DMS79 (cell line): ENCODE measurements around the gene MAML3.
A peak's percentile ranks its signal among the peaks of the same experiment; 100 is the strongest.
"Not testable (repeated sequence)": the region's sequence is repeated elsewhere in the genome, so short reads cannot be mapped to it uniquely, and the experiment has no call there.

Experiments used
- DNase-seq: peaks from one replicate; lab custom pipeline; 2025; lab: John Stamatoyannopoulos, UW

Gene MAML3

GRCh38 chr4:139961344-139961946, 192.5 kb downstream of the MAML3 start:
- no peak for DNase-seq

DNA sequence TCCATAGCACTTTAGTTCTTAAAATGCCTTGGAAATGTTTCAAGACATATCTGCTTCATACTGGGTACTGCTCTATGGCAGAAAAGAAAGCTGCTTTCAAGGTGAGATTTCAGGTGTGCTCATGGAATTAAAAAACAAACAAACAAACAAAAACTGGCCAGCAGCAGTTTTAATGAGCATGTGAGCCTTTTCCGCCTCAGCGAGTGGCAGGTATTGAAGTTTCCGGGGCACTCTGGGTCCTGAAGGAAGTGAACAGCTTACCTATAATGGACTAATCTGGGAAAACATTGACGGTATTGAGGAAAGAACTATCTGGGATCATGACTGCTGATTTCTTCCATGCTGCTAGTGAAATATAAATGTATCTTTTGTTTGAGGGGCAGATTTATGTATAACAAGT, 194.6 kb downstream of the MAML3 start:
- DNase-seq, result no peak

GRCh38 chr4:139958739-139959098, 195.3 kb downstream of the MAML3 start:
- no peak for DNase-seq

GRCh38 chr4:139957986-139958738, 195.8 kb downstream of the MAML3 start:
- no peak for DNase-seq

- DNase-seq, result no peak
Observed at GRCh38 chr4:139957065-139957464, 196.9 kb downstream of the MAML3 start.

- no peak for DNase-seq
Observed at GRCh38 chr4:139956507-139957017, 197.4 kb downstream of the MAML3 start.

GRCh38 chr4:139955600-139955999, 198.4 kb downstream of the MAML3 start:
- DNase-seq, result no peak

DNA sequence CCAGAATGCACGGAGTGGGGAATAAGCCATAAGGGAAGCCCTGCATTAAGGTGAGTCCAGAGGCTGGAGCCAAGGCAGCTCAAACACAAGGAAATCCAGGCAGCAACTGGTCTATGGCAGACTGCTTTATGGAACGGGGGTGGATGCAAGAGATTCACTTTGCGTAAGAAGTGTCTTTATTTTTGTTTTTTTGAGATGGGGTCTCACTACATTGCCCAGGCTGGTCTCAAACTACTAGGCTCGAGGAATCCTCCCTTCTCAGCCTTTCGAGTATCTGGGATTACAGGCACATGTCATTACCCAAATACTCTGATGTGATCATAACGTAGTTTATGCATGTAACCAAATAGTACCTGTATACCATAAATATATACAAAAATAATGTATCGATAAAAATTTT, 199.5 kb downstream of the MAML3 start:
- DNase-seq, result no peak

GRCh38 chr4:139951021-139951420, 203.0 kb downstream of the MAML3 start:
- no peak for DNase-seq

DNA sequence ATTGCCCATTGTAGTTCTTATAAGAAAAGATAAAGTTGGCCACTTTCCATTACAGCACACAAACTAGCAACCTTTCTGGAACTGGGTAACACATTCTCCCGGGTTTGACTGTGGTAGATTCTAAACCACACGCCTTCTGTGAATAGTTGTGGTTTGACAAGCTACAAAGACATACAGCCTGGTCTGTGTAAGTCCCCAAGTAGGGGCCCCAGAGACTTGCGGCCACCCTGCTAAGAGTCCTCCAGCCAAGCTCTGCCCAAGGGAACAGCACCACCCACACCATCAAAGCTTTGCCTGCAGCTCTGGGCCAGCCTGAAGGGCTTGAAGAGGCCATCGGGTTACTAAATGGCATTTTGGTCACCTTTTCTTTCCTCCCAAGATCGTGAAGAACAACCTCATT, 203.4 kb downstream of the MAML3 start:
- DNase-seq, result no peak

GRCh38 chr4:139944916-139945315, 209.1 kb downstream of the MAML3 start:
- not testable (repeated sequence) for DNase-seq

GRCh38 chr4:139943277-139943676, 210.7 kb downstream of the MAML3 start:
- DNase-seq, result no peak

- DNase-seq, result no peak
Observed at GRCh38 chr4:139942241-139942640, 211.7 kb downstream of the MAML3 start.

DNA sequence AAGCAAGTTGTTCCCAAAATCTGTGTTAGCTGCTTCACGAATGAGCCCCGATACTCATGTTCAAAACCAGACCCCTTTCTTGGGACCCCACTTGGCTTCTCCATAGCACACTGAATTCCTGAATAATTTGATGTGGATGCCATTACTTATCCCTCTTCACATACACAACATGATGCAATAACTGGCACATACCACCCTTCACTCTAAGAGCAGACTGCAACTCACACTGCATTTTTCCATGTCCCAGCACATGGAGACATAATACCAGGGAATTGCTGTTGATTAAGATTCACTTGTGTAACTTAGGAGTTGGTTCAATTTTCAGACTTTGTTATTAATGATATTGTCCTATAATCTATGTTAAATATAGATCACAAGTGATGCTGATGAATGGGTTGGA, 213.4 kb downstream of the MAML3 start:
- no peak for DNase-seq

DNA sequence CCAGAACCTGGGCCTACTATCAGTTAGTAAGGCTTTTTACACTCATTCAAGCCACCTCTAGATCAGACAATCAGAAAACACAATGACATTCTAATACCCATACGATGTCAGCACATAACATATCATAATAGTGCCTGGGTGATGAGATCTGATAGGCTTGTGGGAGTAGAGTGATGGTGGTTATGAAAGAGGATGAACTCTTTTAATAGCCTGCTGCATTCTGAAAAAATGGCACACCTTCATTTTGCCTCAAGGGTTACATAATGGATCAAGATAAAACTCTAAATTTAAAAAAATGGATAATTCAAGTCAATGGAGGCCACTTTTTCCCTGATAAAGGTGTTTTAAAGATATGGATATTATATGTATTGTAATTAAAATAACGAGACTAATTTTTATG, 215.6 kb downstream of the MAML3 start:
- DNase-seq, result no peak

DNA sequence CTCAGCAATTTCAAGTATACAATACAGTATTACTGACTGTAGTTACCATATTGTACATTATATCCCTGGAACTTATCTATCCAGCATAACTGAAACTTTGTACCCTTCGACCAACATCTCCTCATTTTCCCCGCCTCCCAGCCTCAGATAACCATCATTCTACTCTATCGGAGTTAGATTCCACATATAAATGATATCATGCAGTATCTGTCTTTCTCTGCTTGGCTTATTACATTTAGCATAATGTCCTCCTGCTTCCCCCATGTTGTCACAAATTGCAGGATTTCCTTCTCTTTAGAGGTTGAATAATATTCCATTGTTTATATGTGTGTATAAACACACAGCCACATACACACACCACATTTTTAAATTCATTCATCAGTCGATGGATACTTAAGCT, 218.1 kb downstream of the MAML3 start:
- no peak for DNase-seq

DNA sequence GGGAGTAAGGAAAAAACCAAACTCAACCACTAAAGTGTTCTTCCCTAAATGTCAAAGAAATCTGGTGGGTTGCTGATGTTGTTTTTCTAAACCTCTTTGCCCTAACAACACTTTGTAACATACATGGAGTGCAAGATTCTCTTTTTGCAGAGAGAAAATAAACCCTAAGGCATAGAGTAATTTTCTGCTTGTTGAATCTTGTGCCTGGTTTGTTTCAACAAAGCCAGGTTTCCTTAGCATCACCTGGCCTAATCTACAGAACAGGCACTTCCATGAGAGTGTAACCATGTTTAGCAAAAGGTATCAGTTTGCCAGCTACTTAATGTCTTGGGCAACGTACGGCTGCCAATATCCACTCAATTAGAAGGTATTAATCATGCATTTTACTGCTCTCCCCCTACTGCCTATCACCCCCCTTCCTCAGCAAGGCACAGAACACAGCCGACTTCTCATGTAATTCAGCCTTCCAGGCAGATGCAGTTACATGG, 219.2 kb downstream of the MAML3 start:
- DNase-seq, result peak; percentile 66

- DNase-seq, result peak; percentile 26
Observed at GRCh38 chr4:139934057-139934707, 219.8 kb downstream of the MAML3 start.

DNA sequence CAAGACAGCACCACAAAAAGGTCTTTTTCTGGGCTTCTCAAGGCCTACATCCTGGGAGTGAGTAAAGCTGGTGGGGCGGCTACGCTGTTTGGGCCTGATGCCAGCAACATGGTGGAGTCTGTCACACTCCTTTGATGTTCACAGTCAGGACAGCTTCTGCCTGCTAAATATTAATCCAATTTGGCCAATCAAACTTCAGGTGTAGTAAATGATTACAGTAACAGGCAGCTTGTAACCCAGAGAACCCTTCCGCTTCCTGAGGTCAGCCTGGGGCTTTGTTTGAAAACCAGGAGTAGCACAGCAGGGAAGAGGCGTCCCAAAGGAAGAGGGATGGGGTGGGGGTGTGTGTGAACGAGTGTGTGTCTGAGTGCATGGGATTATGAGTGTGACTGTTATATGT, 220.4 kb downstream of the MAML3 start:
- DNase-seq, result no peak

- DNase-seq, result no peak
Observed at GRCh38 chr4:139933104-139933503, 220.9 kb downstream of the MAML3 start.

GRCh38 chr4:139924782-139925181, 229.2 kb downstream of the MAML3 start:
- DNase-seq, result no peak

DNA sequence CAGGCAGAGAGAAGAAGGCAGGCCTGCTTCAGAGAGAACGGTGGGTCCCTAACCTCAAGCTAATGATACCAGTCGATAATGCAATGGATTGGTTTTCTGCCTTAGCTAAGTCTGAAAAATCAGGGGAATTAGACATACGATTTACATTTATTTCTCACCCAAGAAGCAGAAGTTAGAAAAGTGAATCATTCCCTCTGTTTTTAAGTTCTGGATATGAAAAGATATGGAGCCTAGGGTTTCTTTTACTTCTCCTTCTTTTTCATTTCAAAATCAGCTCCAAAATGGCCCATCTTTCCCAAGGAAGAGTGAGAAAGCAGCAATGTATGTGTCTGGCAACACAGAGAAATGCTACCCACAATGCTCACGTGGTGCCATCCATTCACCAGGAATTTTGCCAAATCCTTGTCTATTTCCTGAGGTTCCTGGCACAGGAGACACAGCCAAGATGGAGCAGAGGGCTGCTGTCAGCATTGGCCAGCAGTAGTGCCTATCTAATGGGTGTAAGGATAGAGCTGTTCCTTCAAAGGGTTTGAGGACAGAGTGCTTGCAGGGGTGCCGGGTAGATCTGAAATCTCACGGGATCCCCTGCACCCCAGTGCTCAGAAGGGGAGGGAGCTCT, 231.5 kb downstream of the MAML3 start:
- DNase-seq, result peak; percentile 19
